ENCODE results near the gene HINT3.
"Not testable (repeated sequence)": the region's sequence is repeated elsewhere in the genome, so short reads cannot be mapped to it uniquely, and the experiment has no call there.

Gene HINT3

DNA sequence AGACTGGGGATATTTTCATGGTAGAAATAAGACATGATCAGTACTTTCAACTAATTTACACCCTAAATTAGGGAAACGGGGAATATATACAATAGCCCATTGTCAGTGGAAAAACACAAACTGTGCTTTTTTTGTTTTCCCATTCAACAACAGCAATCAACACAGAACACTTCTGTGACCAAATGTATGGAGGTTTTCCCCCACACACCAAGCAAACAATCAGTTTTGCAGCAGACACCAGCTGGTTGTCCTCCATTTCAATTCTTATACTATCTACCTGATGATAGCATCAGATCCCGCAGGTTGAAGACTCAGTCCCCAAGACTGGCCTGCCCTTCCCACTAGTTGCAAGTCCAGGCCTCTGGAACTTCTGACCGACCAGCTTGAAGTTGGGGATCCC is 4.5 kb downstream of the HINT3 start:
- no peak for DNase-seq (ENCODE audit: low read depth)
- H3K4me3 ChIP-seq (ENCODE audit: low read depth, low read length), result no peak overlapping the region
- TF ChIP-seq, protein P1, sequence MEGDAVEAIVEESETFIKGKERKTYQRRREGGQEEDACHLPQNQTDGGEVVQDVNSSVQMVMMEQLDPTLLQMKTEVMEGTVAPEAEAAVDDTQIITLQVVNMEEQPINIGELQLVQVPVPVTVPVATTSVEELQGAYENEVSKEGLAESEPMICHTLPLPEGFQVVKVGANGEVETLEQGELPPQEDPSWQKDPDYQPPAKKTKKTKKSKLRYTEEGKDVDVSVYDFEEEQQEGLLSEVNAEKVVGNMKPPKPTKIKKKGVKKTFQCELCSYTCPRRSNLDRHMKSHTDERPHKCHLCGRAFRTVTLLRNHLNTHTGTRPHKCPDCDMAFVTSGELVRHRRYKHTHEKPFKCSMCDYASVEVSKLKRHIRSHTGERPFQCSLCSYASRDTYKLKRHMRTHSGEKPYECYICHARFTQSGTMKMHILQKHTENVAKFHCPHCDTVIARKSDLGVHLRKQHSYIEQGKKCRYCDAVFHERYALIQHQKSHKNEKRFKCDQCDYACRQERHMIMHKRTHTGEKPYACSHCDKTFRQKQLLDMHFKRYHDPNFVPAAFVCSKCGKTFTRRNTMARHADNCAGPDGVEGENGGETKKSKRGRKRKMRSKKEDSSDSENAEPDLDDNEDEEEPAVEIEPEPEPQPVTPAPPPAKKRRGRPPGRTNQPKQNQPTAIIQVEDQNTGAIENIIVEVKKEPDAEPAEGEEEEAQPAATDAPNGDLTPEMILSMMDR (IDR thresholded peaks at IDR 0.05; ENCODE audit: insufficient read depth, low read depth, low read length, missing control alignments), result no peak

DNA sequence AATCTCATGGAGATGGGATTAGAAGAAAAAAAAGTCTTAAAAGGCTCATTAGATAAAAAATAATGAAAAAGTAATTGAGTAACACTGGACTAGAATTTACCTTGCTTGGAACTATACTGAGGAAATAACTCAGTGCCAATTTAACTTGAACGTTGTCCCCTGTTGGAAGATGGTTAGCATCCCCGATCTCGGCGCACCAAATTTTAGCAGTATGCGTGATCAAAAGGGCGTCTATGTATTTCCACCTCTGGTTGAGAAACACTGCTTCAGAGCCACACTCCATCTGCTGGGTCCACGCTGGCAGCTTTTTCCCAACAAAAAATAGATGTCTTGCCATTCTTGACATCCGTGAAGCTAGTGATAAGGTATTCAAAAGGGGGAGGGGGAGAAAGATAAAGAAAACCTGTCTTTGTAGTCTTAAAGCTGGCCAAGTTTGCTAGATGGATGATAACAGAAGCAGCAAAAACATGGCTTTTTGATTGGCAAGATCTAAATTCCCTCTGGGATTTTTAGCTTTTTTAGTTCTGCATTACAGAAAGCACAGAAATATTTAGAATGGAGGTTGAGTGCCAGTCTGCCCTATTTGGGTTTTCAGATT is 6.4 kb downstream of the HINT3 start:
- no peak overlapping the region for H3K4me3 ChIP-seq (ENCODE audit: low read depth, low read length)
- no peak for DNase-seq (ENCODE audit: low read depth)
- TF ChIP-seq, protein P1 (IDR thresholded peaks at IDR 0.05; ENCODE audit: insufficient read depth, low read depth, low read length, missing control alignments), result no peak

DNA sequence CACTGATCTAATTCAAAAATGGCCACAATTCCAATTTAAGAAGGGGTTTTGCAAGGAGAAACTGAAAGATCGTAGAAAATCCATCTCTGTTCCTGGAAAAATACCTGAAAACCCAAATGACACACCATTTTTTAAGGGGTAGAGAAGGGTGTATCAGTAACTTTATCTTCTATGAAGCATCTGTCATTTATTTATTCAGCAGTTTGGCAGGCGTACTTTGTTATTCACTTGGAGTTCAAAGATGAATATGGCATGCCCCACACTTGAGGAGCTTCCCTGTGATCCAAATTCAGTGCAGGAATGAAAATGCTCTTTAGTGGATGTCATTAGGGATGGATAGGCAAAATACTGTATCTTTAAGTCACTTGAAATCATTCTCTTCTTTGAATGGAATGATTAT is 7.2 kb downstream of the HINT3 start:
- TF ChIP-seq, protein P1 (IDR thresholded peaks at IDR 0.05; ENCODE audit: insufficient read depth, low read depth, low read length, missing control alignments), result no peak
- no peak for DNase-seq (ENCODE audit: low read depth)
- no peak overlapping the region for H3K4me3 ChIP-seq (ENCODE audit: low read depth, low read length)

DNA sequence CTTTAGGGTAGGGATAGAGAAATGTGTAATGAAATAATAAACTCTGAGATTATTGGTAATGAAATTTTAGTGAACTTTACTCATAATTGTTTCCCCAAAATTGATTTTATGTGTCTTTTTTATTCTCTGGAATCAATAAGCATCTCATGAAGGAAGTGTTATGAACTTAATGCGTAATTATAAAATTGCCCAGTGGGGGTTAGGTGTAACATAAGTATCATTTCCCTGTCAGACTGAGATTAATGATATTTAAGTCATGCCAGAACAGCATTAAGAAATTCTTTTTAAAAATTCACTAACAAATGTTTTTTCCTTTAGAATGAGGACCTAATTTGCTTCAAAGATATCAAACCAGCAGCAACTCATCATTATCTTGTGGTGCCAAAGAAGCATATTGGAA is 10.0 kb downstream of the HINT3 start:
- TF ChIP-seq, protein P1 (IDR thresholded peaks at IDR 0.05; ENCODE audit: insufficient read depth, low read depth, low read length, missing control alignments), result no peak
- no peak for DNase-seq (ENCODE audit: low read depth)
- H3K4me3 ChIP-seq (ENCODE audit: low read depth, low read length), result no peak overlapping the region

DNA sequence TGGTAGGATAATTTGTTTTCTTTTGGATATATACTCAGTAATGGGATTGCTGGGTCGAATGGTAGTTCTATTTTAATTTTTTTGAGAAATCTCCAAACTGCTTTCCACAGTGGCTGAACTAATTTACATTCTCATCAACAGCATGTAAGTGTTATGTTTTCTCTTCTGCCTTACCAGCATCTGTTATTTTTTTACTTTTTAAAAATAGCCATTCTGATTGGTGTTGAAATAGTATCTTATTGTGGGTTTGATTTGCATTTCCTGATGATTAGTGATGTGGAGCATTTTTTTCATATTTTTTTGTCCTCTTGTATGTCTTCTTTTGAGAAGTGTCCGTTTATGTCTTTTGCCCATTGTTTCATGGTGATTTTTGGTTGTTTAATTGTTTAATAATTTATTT is 11.9 kb downstream of the HINT3 start:
- TF ChIP-seq, protein P1 (IDR thresholded peaks at IDR 0.05; ENCODE audit: insufficient read depth, low read depth, low read length, missing control alignments), result no peak
- H3K4me3 ChIP-seq (ENCODE audit: low read depth, low read length), result no peak overlapping the region
- DNase-seq (ENCODE audit: low read depth), result no peak

DNA sequence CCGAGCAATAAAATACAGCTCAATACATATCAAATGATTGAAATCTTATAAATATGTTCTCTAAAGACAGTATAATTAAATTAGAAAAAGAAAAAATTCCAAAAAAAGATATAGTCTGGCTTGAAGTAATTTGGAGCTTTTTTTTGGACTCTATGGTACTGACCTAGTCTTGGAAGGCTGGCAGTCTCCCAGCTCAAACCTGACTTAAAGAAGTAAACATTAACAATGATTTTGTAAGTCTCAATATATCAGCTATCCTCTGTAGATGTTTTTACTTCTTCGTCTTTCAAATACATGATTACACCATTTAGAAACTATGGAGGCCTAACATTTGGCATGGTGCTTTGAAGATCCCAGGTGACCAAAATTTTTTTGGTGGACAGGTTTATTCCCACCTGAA is 14.2 kb downstream of the HINT3 start:
- no peak overlapping the region for H3K4me3 ChIP-seq (ENCODE audit: low read depth, low read length)
- TF ChIP-seq, protein P1 (IDR thresholded peaks at IDR 0.05; ENCODE audit: insufficient read depth, low read depth, low read length, missing control alignments), result no peak
- no peak for DNase-seq (ENCODE audit: low read depth)

DNA sequence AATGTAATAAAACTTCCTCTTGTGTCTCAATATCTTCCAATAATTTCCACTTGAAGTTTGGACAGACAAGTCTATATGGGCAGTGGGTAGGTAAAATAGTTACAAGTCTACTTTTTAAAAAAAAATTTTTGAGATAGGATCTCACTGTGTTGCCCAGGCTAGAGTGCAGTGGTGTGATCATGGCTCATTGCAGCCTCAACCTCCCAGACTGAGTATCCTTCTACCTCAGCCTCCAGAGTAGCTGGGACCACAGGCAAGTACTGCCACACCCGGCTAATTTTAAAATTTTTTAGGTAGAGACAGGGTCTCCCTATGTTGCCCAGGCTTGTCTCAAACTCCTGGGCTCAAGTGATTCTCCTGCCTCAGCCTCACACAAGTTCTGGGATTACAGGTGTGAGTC is 15.9 kb downstream of the HINT3 start:
- not testable (repeated sequence) for DNase-seq (ENCODE audit: low read depth); H3K4me3 ChIP-seq (ENCODE audit: low read depth, low read length)

Measured in GM12865 (cell line).